ENCODE measurements around the gene THSD4.

The THSD4 gene

DNA sequence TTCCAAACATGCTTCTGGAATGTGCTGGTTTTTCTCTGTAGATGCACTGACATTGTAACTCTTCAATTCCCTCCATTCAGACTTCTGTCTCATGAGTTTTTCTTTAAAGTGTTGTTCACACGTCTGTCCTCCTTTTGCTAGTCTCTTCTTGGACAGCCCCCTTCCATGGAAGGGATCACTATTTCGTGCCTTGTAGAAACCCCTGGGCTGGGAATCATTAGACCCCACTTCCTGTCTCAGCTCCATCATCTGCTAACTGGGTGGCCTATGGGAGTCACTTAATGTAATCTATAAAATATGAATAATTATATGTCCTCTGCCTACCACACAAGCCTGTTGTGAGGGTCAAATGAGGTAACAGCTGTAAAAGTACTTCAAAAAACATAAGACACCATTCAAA, 110.6 kb downstream of the THSD4 start:
- Histone ChIP-seq H3K36me3 (ENCODE audit: control insufficient read depth in 5 of 5, insufficient read depth in 5 of 5, low read length in 5 of 5) (no peaks in the 10 kb centered on the region), H3K4me3 (ENCODE audit: low read depth in 1 of 5, low read length in 5 of 5) (no peak overlapping the region), H3K27me3 (ENCODE audit: control insufficient read depth in 5 of 5, insufficient read depth in 4 of 5, low read length in 5 of 5) (peaks cover 0 to 4% (median 0%) of the 10 kb centered on the region in 5 donors), H3K9ac (ENCODE audit: low read length in 5 of 5) (no peak overlapping the region), H3K9me3 (ENCODE audit: control insufficient read depth in 5 of 5, low read length in 5 of 5) (no peaks in the 10 kb centered on the region), H3K4me1 (ENCODE audit: control insufficient read depth in 5 of 5, insufficient read depth in 5 of 5, low read length in 5 of 5) (no peaks in the 10 kb centered on the region), H3K27ac (ENCODE audit: low read depth, low read length) (no peak overlapping the region)

DNA sequence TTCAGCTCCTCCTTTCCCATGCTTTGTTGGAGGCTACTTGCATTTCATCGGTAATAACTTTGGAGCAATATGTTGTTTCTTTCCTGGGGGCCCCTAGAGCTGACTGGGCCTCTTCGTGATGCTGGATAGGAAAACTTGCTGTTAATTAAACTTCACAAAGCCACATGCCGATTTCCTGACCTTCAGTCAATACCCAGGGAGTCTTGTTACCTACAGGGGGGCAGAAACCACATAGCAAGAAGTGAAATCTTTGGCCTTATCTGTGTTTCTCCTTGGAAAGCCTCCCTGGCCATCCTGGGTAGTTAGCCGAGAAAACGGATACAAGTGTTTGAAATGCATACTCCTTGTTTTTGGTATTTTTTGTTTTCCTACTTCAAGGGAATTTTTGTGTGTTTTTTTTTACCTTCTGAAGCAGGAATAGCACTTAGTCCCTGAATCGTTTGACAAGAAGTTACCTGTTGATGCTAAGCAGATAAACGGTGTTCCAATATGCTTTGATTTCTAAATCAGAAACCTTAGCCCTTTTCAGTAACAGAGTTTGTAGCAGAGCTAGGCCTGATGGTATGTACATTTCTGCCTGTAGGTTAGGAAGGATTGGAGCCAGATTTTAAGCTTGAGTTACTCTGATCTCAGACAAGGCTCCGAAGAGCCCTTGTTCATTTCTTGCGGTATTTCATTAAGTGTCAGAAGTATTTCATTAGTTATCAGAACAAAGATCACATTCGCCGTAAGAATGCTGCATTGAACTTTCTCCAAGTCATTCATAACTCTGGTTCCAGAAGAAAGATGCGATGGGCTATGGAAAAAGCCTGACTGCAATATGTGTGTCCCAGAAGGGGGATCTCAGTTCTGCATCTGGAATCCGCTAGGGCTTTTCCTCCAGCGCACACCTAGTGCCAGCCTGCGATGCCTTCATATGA, 111.5 kb downstream of the THSD4 start:
- Histone ChIP-seq H3K4me1 (ENCODE audit: control insufficient read depth in 5 of 5, insufficient read depth in 5 of 5, low read length in 5 of 5) (no peaks in the 10 kb centered on the region), H3K27ac (ENCODE audit: low read depth, low read length) (no peak overlapping the region), H3K27me3 (ENCODE audit: control insufficient read depth in 5 of 5, insufficient read depth in 4 of 5, low read length in 5 of 5) (peaks cover 0 to 4% (median 0%) of the 10 kb centered on the region in 5 donors), H3K9ac (ENCODE audit: low read length in 5 of 5) (no peak overlapping the region), H3K4me3 (ENCODE audit: low read depth in 1 of 5, low read length in 5 of 5) (no peak overlapping the region), H3K36me3 (ENCODE audit: control insufficient read depth in 5 of 5, insufficient read depth in 5 of 5, low read length in 5 of 5) (no peaks in the 10 kb centered on the region), H3K9me3 (ENCODE audit: control insufficient read depth in 5 of 5, low read length in 5 of 5) (no peaks in the 10 kb centered on the region)

DNA sequence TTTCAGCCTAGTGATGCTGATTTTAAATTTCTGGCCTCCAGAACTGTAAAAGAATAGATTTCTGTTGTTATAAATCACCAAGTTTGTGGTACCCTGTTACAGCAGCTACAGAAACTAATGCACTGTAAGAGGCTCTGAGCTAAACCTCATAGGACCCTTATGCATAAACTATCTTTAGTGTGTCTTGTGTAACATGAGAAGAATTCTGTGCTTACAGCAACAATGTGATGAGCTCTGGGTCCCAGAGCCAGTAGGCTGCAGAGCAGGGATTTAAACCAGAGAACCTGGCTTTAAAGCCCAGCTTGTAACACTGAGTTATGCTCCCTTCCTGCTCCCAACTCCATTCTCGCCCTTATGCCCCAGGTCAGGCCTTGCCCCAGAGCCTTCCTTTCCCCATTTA, 113.1 kb downstream of the THSD4 start:
- Histone ChIP-seq H3K27me3 (ENCODE audit: control insufficient read depth in 5 of 5, insufficient read depth in 4 of 5, low read length in 5 of 5) (peaks cover 0 to 6% (median 0%) of the 10 kb centered on the region in 5 donors), H3K36me3 (ENCODE audit: control insufficient read depth in 5 of 5, insufficient read depth in 5 of 5, low read length in 5 of 5) (no peaks in the 10 kb centered on the region), H3K27ac (ENCODE audit: low read depth, low read length) (no peak overlapping the region), H3K4me1 (ENCODE audit: control insufficient read depth in 5 of 5, insufficient read depth in 5 of 5, low read length in 5 of 5) (no peaks in the 10 kb centered on the region), H3K9me3 (ENCODE audit: control insufficient read depth in 5 of 5, low read length in 5 of 5) (peaks cover 0 to 2% (median 0%) of the 10 kb centered on the region in 5 donors), H3K4me3 (ENCODE audit: low read depth in 1 of 5, low read length in 5 of 5) (no peak overlapping the region), H3K9ac (ENCODE audit: low read length in 5 of 5) (no peak overlapping the region)

- H3K4me3 ChIP-seq (ENCODE audit: low read depth in 1 of 5, low read length in 5 of 5) = no peak overlapping the region
- H3K4me1 ChIP-seq (ENCODE audit: control insufficient read depth in 5 of 5, insufficient read depth in 5 of 5, low read length in 5 of 5) = no peaks in the 10 kb centered on the region
- H3K9me3 ChIP-seq (ENCODE audit: control insufficient read depth in 5 of 5, low read length in 5 of 5) = peaks cover 0 to 3% (median 0%) of the 10 kb centered on the region in 5 donors
- no peak overlapping the region for H3K9ac ChIP-seq (ENCODE audit: low read length in 5 of 5)
- peaks cover 0 to 6% (median 0%) of the 10 kb centered on the region in 5 donors for H3K27me3 ChIP-seq (ENCODE audit: control insufficient read depth in 5 of 5, insufficient read depth in 4 of 5, low read length in 5 of 5)
- no peak overlapping the region for H3K27ac ChIP-seq (ENCODE audit: low read depth, low read length)
- H3K36me3 ChIP-seq (ENCODE audit: control insufficient read depth in 5 of 5, insufficient read depth in 5 of 5, low read length in 5 of 5) = no peaks in the 10 kb centered on the region
Measured at GRCh38 chr15:71230303-71230702, 115.0 kb downstream of the THSD4 start.

- Histone ChIP-seq H3K27me3 (ENCODE audit: control insufficient read depth in 5 of 5, insufficient read depth in 4 of 5, low read length in 5 of 5) (peaks cover 0 to 6% (median 0%) of the 10 kb centered on the region in 5 donors), H3K9ac (ENCODE audit: low read length in 5 of 5) (no peak overlapping the region), H3K36me3 (ENCODE audit: control insufficient read depth in 5 of 5, insufficient read depth in 5 of 5, low read length in 5 of 5) (no peaks in the 10 kb centered on the region), H3K9me3 (ENCODE audit: control insufficient read depth in 5 of 5, low read length in 5 of 5) (peaks cover 0 to 3% (median 0%) of the 10 kb centered on the region in 5 donors), H3K4me1 (ENCODE audit: control insufficient read depth in 5 of 5, insufficient read depth in 5 of 5, low read length in 5 of 5) (no peaks in the 10 kb centered on the region), H3K27ac (ENCODE audit: low read depth, low read length) (no peak overlapping the region), H3K4me3 (ENCODE audit: low read depth in 1 of 5, low read length in 5 of 5) (no peak overlapping the region)
Measured at GRCh38 chr15:71231758-71232157, 116.5 kb downstream of the THSD4 start.

GRCh38 chr15:71232411-71232810, 117.1 kb downstream of the THSD4 start:
- H3K9ac ChIP-seq (ENCODE audit: low read length in 5 of 5) = no peak overlapping the region
- H3K9me3 ChIP-seq (ENCODE audit: control insufficient read depth in 5 of 5, low read length in 5 of 5) = peaks cover 0 to 3% (median 0%) of the 10 kb centered on the region in 5 donors
- no peaks in the 10 kb centered on the region for H3K36me3 ChIP-seq (ENCODE audit: control insufficient read depth in 5 of 5, insufficient read depth in 5 of 5, low read length in 5 of 5)
- H3K27me3 ChIP-seq (ENCODE audit: control insufficient read depth in 5 of 5, insufficient read depth in 4 of 5, low read length in 5 of 5) = peaks cover 0 to 8% (median 0%) of the 10 kb centered on the region in 5 donors
- no peak overlapping the region for H3K4me3 ChIP-seq (ENCODE audit: low read depth in 1 of 5, low read length in 5 of 5)
- H3K27ac ChIP-seq (ENCODE audit: low read depth, low read length) = no peak overlapping the region
- H3K4me1 ChIP-seq (ENCODE audit: control insufficient read depth in 5 of 5, insufficient read depth in 5 of 5, low read length in 5 of 5) = no peaks in the 10 kb centered on the region

- Histone ChIP-seq H3K36me3 (ENCODE audit: control insufficient read depth in 5 of 5, insufficient read depth in 5 of 5, low read length in 5 of 5) (no peaks in the 10 kb centered on the region), H3K27me3 (ENCODE audit: control insufficient read depth in 5 of 5, insufficient read depth in 4 of 5, low read length in 5 of 5) (peaks cover 0 to 6% (median 0%) of the 10 kb centered on the region in 5 donors), H3K9me3 (ENCODE audit: control insufficient read depth in 5 of 5, low read length in 5 of 5) (peaks cover 0 to 3% (median 0%) of the 10 kb centered on the region in 5 donors), H3K27ac (ENCODE audit: low read depth, low read length) (no peak overlapping the region), H3K4me1 (ENCODE audit: control insufficient read depth in 5 of 5, insufficient read depth in 5 of 5, low read length in 5 of 5) (no peaks in the 10 kb centered on the region), H3K4me3 (ENCODE audit: low read depth in 1 of 5, low read length in 5 of 5) (no peak overlapping the region), H3K9ac (ENCODE audit: low read length in 5 of 5) (no peak overlapping the region)
Measured at GRCh38 chr15:71237456-71238188, 122.4 kb downstream of the THSD4 start.

DNA sequence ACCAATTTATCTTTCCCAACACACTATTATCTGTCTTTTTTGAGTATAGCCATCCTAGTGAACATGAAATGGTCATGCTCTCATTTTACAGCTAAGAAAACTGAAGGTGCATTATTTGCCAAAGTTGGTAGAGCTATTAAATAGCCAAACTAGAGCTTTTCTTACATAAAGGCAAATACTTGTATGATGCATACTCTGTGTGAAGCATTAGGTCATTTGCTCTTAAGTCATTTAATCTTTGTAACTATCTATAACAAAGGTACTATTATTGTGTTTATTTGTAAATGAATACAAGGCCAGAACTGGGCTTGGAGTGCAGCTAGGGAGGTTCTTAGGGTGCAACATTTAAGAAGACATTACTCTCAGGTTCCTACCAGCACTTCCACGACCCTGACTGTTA, 123.7 kb downstream of the THSD4 start:
- Histone ChIP-seq H3K4me3 (ENCODE audit: low read depth in 1 of 5, low read length in 5 of 5) (no peak overlapping the region), H3K27me3 (ENCODE audit: control insufficient read depth in 5 of 5, insufficient read depth in 4 of 5, low read length in 5 of 5) (peaks cover 0 to 6% (median 0%) of the 10 kb centered on the region in 5 donors), H3K36me3 (ENCODE audit: control insufficient read depth in 5 of 5, insufficient read depth in 5 of 5, low read length in 5 of 5) (no peaks in the 10 kb centered on the region), H3K9ac (ENCODE audit: low read length in 5 of 5) (no peak overlapping the region), H3K9me3 (ENCODE audit: control insufficient read depth in 5 of 5, low read length in 5 of 5) (peaks cover 0 to 2% (median 0%) of the 10 kb centered on the region in 5 donors), H3K27ac (ENCODE audit: low read depth, low read length) (no peak overlapping the region), H3K4me1 (ENCODE audit: control insufficient read depth in 5 of 5, insufficient read depth in 5 of 5, low read length in 5 of 5) (no peaks in the 10 kb centered on the region)

GRCh38 chr15:71239592-71240364, 124.5 kb downstream of the THSD4 start:
- Histone ChIP-seq H3K4me3 (ENCODE audit: low read depth in 1 of 5, low read length in 5 of 5) (no peak overlapping the region), H3K27ac (ENCODE audit: low read depth, low read length) (no peak overlapping the region), H3K36me3 (ENCODE audit: control insufficient read depth in 5 of 5, insufficient read depth in 5 of 5, low read length in 5 of 5) (no peaks in the 10 kb centered on the region), H3K4me1 (ENCODE audit: control insufficient read depth in 5 of 5, insufficient read depth in 5 of 5, low read length in 5 of 5) (no peaks in the 10 kb centered on the region), H3K27me3 (ENCODE audit: control insufficient read depth in 5 of 5, insufficient read depth in 4 of 5, low read length in 5 of 5) (peaks cover 0 to 6% (median 0%) of the 10 kb centered on the region in 5 donors), H3K9me3 (ENCODE audit: control insufficient read depth in 5 of 5, low read length in 5 of 5) (peaks cover 0 to 2% (median 0%) of the 10 kb centered on the region in 5 donors), H3K9ac (ENCODE audit: low read length in 5 of 5) (no peak overlapping the region)
